Measurements from ENCODE around the gene L3MBTL3.
"Not testable (repeated sequence)": the region's sequence is repeated elsewhere in the genome, so short reads cannot be mapped to it uniquely, and the experiment has no call there.

L3MBTL3 gene

DNA sequence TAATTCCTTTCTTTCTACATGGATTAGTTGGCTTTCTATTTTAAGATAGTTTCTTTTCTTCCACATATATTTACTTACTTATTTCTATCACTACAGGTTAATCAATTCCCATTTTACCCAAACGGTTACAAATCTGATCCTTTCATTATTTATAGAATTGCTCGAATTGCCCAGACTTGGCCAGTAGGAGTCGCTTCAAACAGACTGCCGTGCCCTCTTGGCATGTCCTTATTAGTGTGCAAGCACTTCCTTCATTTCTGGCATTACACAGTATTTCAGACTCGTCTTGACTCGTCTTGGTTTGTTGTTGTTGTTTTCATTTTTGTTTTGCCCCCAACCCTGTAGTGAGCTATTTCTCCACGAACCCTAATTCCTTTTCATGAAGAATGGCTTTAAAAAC lies 129.8 kb downstream of the L3MBTL3 start:
- H3K4me1 ChIP-seq: no peaks in the 10 kb centered on the region
- no peaks in the 10 kb centered on the region for H3K79me2 ChIP-seq
- H3K4me2 ChIP-seq (ENCODE audit: low read length): no peak overlapping the region
- H3K36me3 ChIP-seq (ENCODE audit: control insufficient read depth, insufficient read depth, low read length): no peaks in the 10 kb centered on the region
- H3K27ac ChIP-seq: no peak overlapping the region
- H3K27me3 ChIP-seq (ENCODE audit: control insufficient read depth, insufficient read depth, low read length): no peaks in the 10 kb centered on the region
- TF ChIP-seq, protein P1, sequence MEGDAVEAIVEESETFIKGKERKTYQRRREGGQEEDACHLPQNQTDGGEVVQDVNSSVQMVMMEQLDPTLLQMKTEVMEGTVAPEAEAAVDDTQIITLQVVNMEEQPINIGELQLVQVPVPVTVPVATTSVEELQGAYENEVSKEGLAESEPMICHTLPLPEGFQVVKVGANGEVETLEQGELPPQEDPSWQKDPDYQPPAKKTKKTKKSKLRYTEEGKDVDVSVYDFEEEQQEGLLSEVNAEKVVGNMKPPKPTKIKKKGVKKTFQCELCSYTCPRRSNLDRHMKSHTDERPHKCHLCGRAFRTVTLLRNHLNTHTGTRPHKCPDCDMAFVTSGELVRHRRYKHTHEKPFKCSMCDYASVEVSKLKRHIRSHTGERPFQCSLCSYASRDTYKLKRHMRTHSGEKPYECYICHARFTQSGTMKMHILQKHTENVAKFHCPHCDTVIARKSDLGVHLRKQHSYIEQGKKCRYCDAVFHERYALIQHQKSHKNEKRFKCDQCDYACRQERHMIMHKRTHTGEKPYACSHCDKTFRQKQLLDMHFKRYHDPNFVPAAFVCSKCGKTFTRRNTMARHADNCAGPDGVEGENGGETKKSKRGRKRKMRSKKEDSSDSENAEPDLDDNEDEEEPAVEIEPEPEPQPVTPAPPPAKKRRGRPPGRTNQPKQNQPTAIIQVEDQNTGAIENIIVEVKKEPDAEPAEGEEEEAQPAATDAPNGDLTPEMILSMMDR (IDR thresholded peaks at IDR 0.05): no peak
- H3K9ac ChIP-seq: no peak overlapping the region
- no peak overlapping the region for H3K4me3 ChIP-seq (ENCODE audit: low read depth, low read length)
- H2AFZ ChIP-seq: no peak overlapping the region
- no peaks in the 10 kb centered on the region for H3K9me3 ChIP-seq (ENCODE audit: control insufficient read depth, low read length)

DNA sequence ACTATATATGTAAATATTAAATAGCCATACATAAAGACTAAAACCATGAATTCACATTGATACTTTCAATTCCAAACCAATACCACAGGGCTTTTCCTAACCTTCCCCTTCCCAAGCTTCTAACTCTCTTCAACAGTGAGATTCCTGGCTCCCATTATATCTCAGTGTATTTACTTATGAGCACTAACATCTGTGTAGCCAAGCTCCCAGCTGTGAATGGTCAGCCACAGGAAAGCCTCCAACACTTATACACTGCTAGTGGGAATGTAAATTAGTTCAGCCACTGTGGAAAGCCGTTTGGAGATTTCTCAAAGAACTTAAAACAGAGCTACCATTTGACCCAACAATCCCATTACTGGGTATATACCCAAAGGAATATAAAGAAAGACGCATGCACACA lies 130.6 kb downstream of the L3MBTL3 start:
- H3K4me3 ChIP-seq (ENCODE audit: low read depth, low read length); H3K9ac ChIP-seq; H3K27me3 ChIP-seq (ENCODE audit: control insufficient read depth, insufficient read depth, low read length); H3K79me2 ChIP-seq; H3K9me3 ChIP-seq (ENCODE audit: control insufficient read depth, low read length); H3K4me2 ChIP-seq (ENCODE audit: low read length); H3K36me3 ChIP-seq (ENCODE audit: control insufficient read depth, insufficient read depth, low read length); H2AFZ ChIP-seq; H3K4me1 ChIP-seq; H3K27ac ChIP-seq: not testable (repeated sequence)

DNA sequence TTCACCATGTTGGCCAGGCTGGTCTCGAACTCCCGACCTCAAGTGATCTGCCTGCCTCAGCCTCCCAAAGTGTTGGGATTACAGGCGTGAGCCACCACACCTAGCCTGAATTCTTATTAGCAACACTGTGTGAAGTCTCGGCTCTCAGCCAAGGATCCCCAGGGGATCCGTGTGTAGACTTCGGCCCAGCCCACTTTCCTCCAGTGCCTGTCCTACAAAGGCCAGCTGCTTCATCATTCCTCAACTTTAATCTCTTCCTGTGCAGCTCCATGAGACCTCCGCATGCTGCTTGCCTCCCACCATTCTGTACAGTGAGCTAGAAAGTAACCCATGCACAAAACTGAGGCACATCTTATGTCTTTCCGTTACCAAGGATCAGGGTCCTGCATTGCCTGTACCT lies 132.5 kb downstream of the L3MBTL3 start:
- Histone ChIP-seq H3K79me2 (no peaks in the 10 kb centered on the region), H3K4me3 (ENCODE audit: low read depth, low read length) (no peak overlapping the region), H3K27ac (no peak overlapping the region), H3K9me3 (ENCODE audit: control insufficient read depth, low read length) (no peaks in the 10 kb centered on the region), H3K36me3 (ENCODE audit: control insufficient read depth, insufficient read depth, low read length) (no peaks in the 10 kb centered on the region), H3K9ac (no peak overlapping the region), H3K4me2 (ENCODE audit: low read length) (no peak overlapping the region), H2AFZ (no peak overlapping the region), H3K27me3 (ENCODE audit: control insufficient read depth, insufficient read depth, low read length) (no peaks in the 10 kb centered on the region), H3K4me1 (no peaks in the 10 kb centered on the region)
- TF ChIP-seq, protein P1 (IDR thresholded peaks at IDR 0.05): no peak

DNA sequence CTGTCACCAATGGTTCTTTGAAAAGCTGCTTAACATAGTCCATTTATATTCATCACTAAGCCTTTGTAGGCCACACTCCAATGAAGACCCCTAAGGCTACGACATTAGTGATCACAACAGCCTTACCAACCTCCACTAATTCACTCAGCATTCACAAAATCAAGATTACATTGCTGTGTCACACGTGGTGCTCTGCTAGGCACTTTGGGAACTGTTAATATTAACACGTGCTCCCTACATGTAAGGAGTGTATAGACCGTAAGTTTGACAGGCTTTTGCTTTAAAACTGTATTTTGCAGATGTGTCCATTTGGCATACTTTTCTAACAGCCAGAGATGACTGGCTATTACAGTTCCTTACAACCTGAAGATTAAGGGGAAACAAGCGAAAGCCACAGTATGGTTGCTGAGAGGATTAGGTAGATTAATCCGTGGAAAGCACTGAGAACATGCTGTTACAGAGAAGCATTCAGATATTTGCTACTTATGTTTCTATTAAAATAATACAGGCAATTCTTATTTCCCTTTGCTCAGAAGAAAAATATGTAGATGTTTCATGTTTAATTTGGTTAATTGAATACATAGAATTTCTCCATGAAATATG lies 134.6 kb downstream of the L3MBTL3 start:
- TF ChIP-seq, protein P1 (IDR thresholded peaks at IDR 0.05): no peak
- H3K4me3 ChIP-seq (ENCODE audit: low read depth, low read length): no peak overlapping the region

DNA sequence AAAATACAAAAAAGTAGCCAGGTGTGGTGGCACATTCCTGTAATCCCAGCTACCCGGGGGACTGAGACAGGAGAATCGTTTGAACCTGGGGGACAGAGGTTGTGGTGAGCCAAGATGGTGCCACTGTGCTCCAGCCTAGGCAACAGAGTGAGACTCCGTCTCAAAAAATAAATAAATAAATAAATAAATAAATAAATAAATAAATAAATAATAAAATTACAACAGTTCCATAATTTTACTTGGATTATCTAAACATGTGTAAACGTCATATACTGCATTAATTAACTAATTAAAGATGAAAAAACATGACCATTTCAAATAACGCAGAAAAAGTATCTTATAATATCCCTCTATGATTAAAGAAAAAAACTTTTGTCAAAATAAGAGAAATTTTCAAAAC lies 138.5 kb downstream of the L3MBTL3 start:
- Histone ChIP-seq H3K27ac (no peak overlapping the region), H3K4me1 (no peaks in the 10 kb centered on the region), H3K9me3 (ENCODE audit: control insufficient read depth, low read length) (no peaks in the 10 kb centered on the region), H3K36me3 (ENCODE audit: control insufficient read depth, insufficient read depth, low read length) (no peaks in the 10 kb centered on the region), H3K79me2 (no peaks in the 10 kb centered on the region), H3K9ac (no peak overlapping the region), H3K4me3 (ENCODE audit: low read depth, low read length) (no peak overlapping the region), H3K4me2 (ENCODE audit: low read length) (no peak overlapping the region), H3K27me3 (ENCODE audit: control insufficient read depth, insufficient read depth, low read length) (no peaks in the 10 kb centered on the region), H2AFZ (no peak overlapping the region)
- TF ChIP-seq, protein P1 (IDR thresholded peaks at IDR 0.05): no peak

More for the DNA sequence above, 134.6 kb downstream of the L3MBTL3 start:
- H2AFZ ChIP-seq: no peak overlapping the region
- no peaks in the 10 kb centered on the region for H3K36me3 ChIP-seq (ENCODE audit: control insufficient read depth, insufficient read depth, low read length)
- H3K4me1 ChIP-seq: no peaks in the 10 kb centered on the region
- no peaks in the 10 kb centered on the region for H3K79me2 ChIP-seq
- no peaks in the 10 kb centered on the region for H3K9me3 ChIP-seq (ENCODE audit: control insufficient read depth, low read length)
- H3K9ac ChIP-seq: no peak overlapping the region
- no peaks in the 10 kb centered on the region for H3K27me3 ChIP-seq (ENCODE audit: control insufficient read depth, insufficient read depth, low read length)
- H3K4me2 ChIP-seq (ENCODE audit: low read length): no peak overlapping the region
- no peak overlapping the region for H3K27ac ChIP-seq

All from parathyroid adenoma (tissue), 2 donors.